ENCODE measurements around the gene CHCHD6.

DNA sequence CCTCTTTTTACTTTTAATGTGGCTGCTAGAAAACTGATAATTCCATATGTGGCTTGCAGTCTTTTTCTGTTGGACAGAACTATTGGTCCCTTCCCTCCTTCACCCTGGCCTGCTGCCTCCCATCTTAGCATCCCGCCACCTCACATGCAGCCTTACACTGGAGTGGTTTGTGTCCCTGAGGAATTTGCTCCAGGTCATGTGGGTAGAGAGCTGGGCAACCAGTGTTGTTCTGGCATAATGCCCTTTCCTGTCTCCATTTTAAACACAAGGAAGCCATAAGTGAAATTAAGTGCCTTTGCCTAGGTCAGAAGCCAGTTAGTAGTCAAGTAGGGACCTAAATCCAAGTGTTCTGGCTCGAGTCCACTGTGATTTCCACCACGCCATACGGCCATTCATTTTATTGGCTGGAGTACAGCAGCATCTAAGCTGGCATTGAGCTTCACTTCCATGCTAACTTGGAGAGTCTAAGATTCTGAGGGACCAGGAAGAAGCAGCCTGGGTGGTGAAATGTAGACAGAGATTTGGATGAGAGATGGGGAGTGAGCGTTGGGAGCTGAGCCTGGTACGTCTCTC lies 232.9 kb downstream of the CHCHD6 start:
- no peak for TF ChIP-seq EZH2 (IDR thresholded peaks at IDR 0.05; ENCODE audit: insufficient read depth, poor library complexity, severe bottlenecking)
- no peak for TF ChIP-seq EZH2phosphoT487 (IDR thresholded peaks at IDR 0.05; ENCODE audit: insufficient read depth, low read depth)
